SK-N-SH (cell line): ENCODE results near the gene RCOR3. TPM values are rescaled to one million over a fixed set of nuclear protein-coding genes. Genes with fewer than 3 reads are reported as not detected.
A peak's percentile ranks its signal among the peaks of the same experiment; 100 is the strongest.

Experiments used
- CTCF ChIA-PET: fragments of 300-600, 350-600 bp; formaldehyde crosslinking; extraction: SDS; loops from one replicate; lab custom pipeline; 2021; lab: Yijun Ruan, JAX
- POLR2A ChIA-PET: fragments of 350-600 bp; sonication (Branson Sonifier 250); formaldehyde crosslinking; extraction: SDS; loops from one replicate; lab custom pipeline; 2020; ENCODE audit warnings: antibody characterized with exemption, inconsistent platforms; lab: Yijun Ruan, JAX
- DNase-seq: peaks from one replicate; pipeline ENCODE4 v3.0.0; 2012
- H2AFZ ChIP-seq: fragments of 200-600 bp; sonication (generic); 2 replicates; pipeline ENCODE4 v1.8.1; 2016; ENCODE audit warnings: antibody characterized with exemption, mild to moderate bottlenecking, low read depth
- H3F3A ChIP-seq: fragments of 200-600 bp; sonication (generic); replicated peaks from 2 replicates; pipeline ENCODE3; 2016; ENCODE audit warnings: antibody characterized with exemption, mild to moderate bottlenecking; ENCODE audit not compliant: insufficient read depth
- H3K27ac ChIP-seq, 2 experiments: fragments of 200-500 bp in 1 of 2; fragments of 200-600 bp in 1 of 2; sonication (Bioruptor generic) in 1 of 2; sonication (generic), shearing (Covaris generic) in 1 of 2; 2 replicates each; pipeline versions ENCODE4 v1.5.1 to v1.6.1; 2014 to 2016; ENCODE audit warnings: low read depth in 2 of 2, inconsistent platforms in 1 of 2, low read length in 1 of 2, mild to moderate bottlenecking in 1 of 2, mixed read lengths in 1 of 2
- H3K27me3 ChIP-seq: fragments of 200-600 bp; sonication (generic), shearing (Covaris generic); 2 replicates; pipeline ENCODE4 v1.6.1; 2016; ENCODE audit warnings: mixed run types; ENCODE audit not compliant: insufficient read depth
- H3K36me3 ChIP-seq, 2 experiments: fragments of 200-500 bp in 1 of 2; fragments of 200-600 bp in 1 of 2; sonication (Bioruptor generic) in 1 of 2; sonication (generic) in 1 of 2; replicated peaks in 1 of 2; 2 replicates each; pipeline versions ENCODE3 to v1.5.1; 2014 to 2016; ENCODE audit warnings: low read length in 1 of 2, mild to moderate bottlenecking in 1 of 2; ENCODE audit not compliant: insufficient read depth in 2 of 2, control insufficient read depth in 1 of 2
- H3K4me1 ChIP-seq, 2 experiments: fragments of 200-500 bp in 1 of 2; fragments of 200-600 bp in 1 of 2; sonication (Bioruptor generic) in 1 of 2; sonication (generic), shearing (Covaris generic) in 1 of 2; 2 replicates each; pipeline versions ENCODE4 v1.5.1 to v1.6.1; 2014 to 2016; ENCODE audit warnings: low read depth in 1 of 2, low read length in 1 of 2, mixed run types in 1 of 2; ENCODE audit not compliant: insufficient read depth in 2 of 2, control insufficient read depth in 1 of 2
- H3K4me2 ChIP-seq: fragments of 200-600 bp; sonication (generic), shearing (Covaris generic); 2 replicates; pipeline ENCODE4 v1.6.1; 2017; ENCODE audit warnings: mixed run types
- H3K4me3 ChIP-seq, 2 experiments: fragments of 200-500 bp in 1 of 2; fragments of 200-600 bp in 1 of 2; sonication (Bioruptor generic) in 1 of 2; sonication (generic), shearing (Covaris generic) in 1 of 2; 2 replicates each; pipeline versions ENCODE4 v1.5.1 to v1.8.1; 2014 to 2016; ENCODE audit warnings: low read depth in 2 of 2, inconsistent platforms in 1 of 2, low read length in 1 of 2, mild to moderate bottlenecking in 1 of 2, mixed read lengths in 1 of 2, moderate library complexity in 1 of 2
- H3K79me2 ChIP-seq: fragments of 200-600 bp; sonication (generic); 2 replicates; pipeline ENCODE4 v1.8.1; 2017; ENCODE audit warnings: mild to moderate bottlenecking; ENCODE audit not compliant: insufficient read depth
- H3K9ac ChIP-seq: fragments of 200-600 bp; sonication (generic); 2 replicates; pipeline ENCODE4 v1.6.1; 2017; ENCODE audit warnings: mixed run types
- H3K9me2 ChIP-seq: fragments of 200-600 bp; sonication (generic); 2 replicates; pipeline ENCODE4 v1.6.1; 2017; ENCODE audit warnings: mixed run types
- H3K9me3 ChIP-seq: fragments of 200-600 bp; sonication (generic); 2 replicates; pipeline ENCODE4 v1.6.1; 2017; ENCODE audit warnings: mixed run types, mild to moderate bottlenecking, moderate library complexity
- H4K20me1 ChIP-seq: fragments of 200-600 bp; sonication (generic); 2 replicates; pipeline ENCODE4 v1.6.1; 2017; ENCODE audit warnings: mild to moderate bottlenecking, mixed run types; ENCODE audit not compliant: insufficient read depth
- CHD2 ChIP-seq: fragments of 150-350 bp; IDR thresholded peaks from 2 replicates; pipeline ENCODE4 v1.6.1; 2018; ENCODE audit warnings: low read length; ENCODE audit not compliant: partially characterized antibody
- EZH2phosphoT487 ChIP-seq: fragments of 200-600 bp; sonication (generic); IDR thresholded peaks from 2 replicates; pipeline ENCODE4 v1.6.1; 2017; ENCODE audit warnings: low read depth, mixed run types, mild to moderate bottlenecking, antibody characterized with exemption, moderate library complexity, borderline replicate concordance
- MEF2A ChIP-seq: IDR thresholded peaks from 2 replicates; pipeline ENCODE4 v1.4.0; 2012; ENCODE audit warnings: low read depth, borderline replicate concordance
- MXI1 ChIP-seq: IDR thresholded peaks from 2 replicates; pipeline ENCODE4 v1.6.1; 2012; ENCODE audit warnings: mild to moderate bottlenecking, low read depth, low read length, improper control_type of control experiment
- NFIC ChIP-seq: IDR thresholded peaks from 2 replicates; pipeline ENCODE4 v1.4.0; 2012; ENCODE audit warnings: borderline replicate concordance
- NRF1 ChIP-seq: IDR thresholded peaks from 2 replicates; pipeline ENCODE4 v1.6.1; 2012; ENCODE audit warnings: low read depth, mild to moderate bottlenecking, low read length
- POLR2AphosphoS5 ChIP-seq: IDR thresholded peaks from 2 replicates; pipeline ENCODE4 v1.6.1; 2012; ENCODE audit warnings: low read depth, low read length
- RAD21 ChIP-seq: IDR thresholded peaks from 2 replicates; pipeline ENCODE4 v1.6.1; 2012; ENCODE audit warnings: mild to moderate bottlenecking, low read length
- RFX5 ChIP-seq: IDR thresholded peaks from 2 replicates; pipeline ENCODE4 v1.6.1; 2012; ENCODE audit warnings: mild to moderate bottlenecking, improper control_type of control experiment, low read length
- SMC3 ChIP-seq: IDR thresholded peaks from 2 replicates; pipeline ENCODE4 v1.6.1; 2012; ENCODE audit warnings: low read depth, low read length, improper control_type of control experiment
- TAF1 ChIP-seq: IDR thresholded peaks from 2 replicates; pipeline ENCODE4 v1.6.1; 2012; ENCODE audit warnings: low read depth, mild to moderate bottlenecking, low read length, moderate library complexity, borderline replicate concordance
- WGBS: methylation state at CpG from one replicate; pipeline ENCODE4 v1.1.6; 2017; ENCODE audit warnings: low lambda C conversion rate; 5-methylcytosine and 5-hydroxymethylcytosine counted together
- polyA plus RNA-seq, 3 experiments: library from polyadenylated mRNA; depleted of rRNA; stranded (reverse); fragments of >200 nt; gene quantifications; 2 replicates each; pipeline ENCODE4 v1.2.3, GENCODE V29; 2012
- TF ChIP-seq, protein P1 (sequence below): fragments of 150-350 bp; IDR thresholded peaks from 2 replicates; pipeline ENCODE4 v1.6.1; 2016; ENCODE audit warnings: mild to moderate bottlenecking, low read depth, low read length
- TF ChIP-seq, protein P2 (sequence below): IDR thresholded peaks from 2 replicates; pipeline ENCODE4 v1.4.0; 2012; ENCODE audit warnings: low read depth
- TF ChIP-seq, protein P3 (sequence below): IDR thresholded peaks from 2 replicates; pipeline ENCODE4 v1.4.0; 2012; ENCODE audit warnings: low read depth, borderline replicate concordance

RCOR3 gene
- polyA plus RNA-seq, 1 of the 3 experiments (the other 2 are of a cell fraction) = 18.7 TPM

DNA sequence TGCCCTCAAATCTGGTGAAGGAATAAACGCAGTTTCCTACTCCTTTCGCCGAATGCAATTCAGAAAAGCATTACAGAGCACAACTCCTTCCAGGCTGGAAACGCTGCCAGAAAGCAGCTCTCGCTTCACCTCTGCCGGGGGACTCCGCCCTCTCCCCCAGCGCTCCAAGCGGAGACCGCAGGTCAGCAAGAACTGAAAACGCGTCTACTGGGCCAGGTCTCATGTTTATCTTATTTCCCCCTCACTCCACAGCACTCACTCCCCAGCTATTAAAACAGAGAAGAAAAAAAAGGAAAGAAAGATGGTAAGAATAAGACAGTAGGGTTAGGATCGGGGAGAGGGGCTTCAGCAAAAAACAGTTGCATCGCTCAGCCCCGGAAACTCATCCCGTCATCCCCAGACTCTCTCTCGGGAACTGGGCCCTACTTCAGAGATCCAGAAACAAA lies 833 bp upstream of the RCOR3 start:
- no peaks in the 10 kb centered on the region for H3K9me3 ChIP-seq
- POLR2A ChIA-PET = interaction anchor here (0.6 to 1.0 kb wide), 2 partner anchors 9 to 112 kb away, joined by 3 to 4 read pairs; no protein-coding TSS in a partner anchor
- H3K27ac ChIP-seq = peak overlapping the region; percentile 96 to 100
- H3K4me1 ChIP-seq = peaks cover 8 to 14% of the 10 kb centered on the region in 2 experiments; a peak in 3 of 4 replicates
- peak overlapping the region; percentile 64 for H2AFZ ChIP-seq
- TF ChIP-seq NFIC = peak; percentile 27; the same call in 1 of the 2 replicates
- TF ChIP-seq TAF1 = peak; percentile 59; the same call in 1 of the 2 replicates
- TF ChIP-seq RAD21 = peak; percentile 21; the same call in 1 of the 2 replicates
- TF ChIP-seq, protein P1, sequence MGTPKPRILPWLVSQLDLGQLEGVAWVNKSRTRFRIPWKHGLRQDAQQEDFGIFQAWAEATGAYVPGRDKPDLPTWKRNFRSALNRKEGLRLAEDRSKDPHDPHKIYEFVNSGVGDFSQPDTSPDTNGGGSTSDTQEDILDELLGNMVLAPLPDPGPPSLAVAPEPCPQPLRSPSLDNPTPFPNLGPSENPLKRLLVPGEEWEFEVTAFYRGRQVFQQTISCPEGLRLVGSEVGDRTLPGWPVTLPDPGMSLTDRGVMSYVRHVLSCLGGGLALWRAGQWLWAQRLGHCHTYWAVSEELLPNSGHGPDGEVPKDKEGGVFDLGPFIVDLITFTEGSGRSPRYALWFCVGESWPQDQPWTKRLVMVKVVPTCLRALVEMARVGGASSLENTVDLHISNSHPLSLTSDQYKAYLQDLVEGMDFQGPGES = no peak
- TF ChIP-seq POLR2AphosphoS5 = 0 out of 2 replicates have a peak, but pooled peaks have one; percentile 27
- no peak for TF ChIP-seq MEF2A
- TF ChIP-seq CHD2 = peak; percentile 39
- TF ChIP-seq, protein P2, sequence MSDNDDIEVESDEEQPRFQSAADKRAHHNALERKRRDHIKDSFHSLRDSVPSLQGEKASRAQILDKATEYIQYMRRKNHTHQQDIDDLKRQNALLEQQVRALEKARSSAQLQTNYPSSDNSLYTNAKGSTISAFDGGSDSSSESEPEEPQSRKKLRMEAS = 0 out of 2 replicates have a peak, but pooled peaks have one; percentile 26
- WGBS = under 1% methylated on average over 17 of the region's 17 CpGs
- peak; percentile 73 for DNase-seq
- H3K4me3 ChIP-seq = peak overlapping the region; percentile 70 to 72
- H3K4me2 ChIP-seq = peak overlapping the region; percentile 88
- H4K20me1 ChIP-seq = no peaks in the 10 kb centered on the region
- H3K36me3 ChIP-seq = peaks cover 6 to 7% of the 10 kb centered on the region in 2 experiments
- no peaks in the 10 kb centered on the region for H3K9me2 ChIP-seq
- CTCF ChIA-PET = interaction anchor here (0.6 to 1.9 kb wide), 12 partner anchors 9 to 1132 kb away, joined by 3 to 8 read pairs (median 4); no protein-coding TSS in a partner anchor
- peaks cover 40% of the 10 kb centered on the region for H3K79me2 ChIP-seq
- no peaks in the 10 kb centered on the region for H3K27me3 ChIP-seq
- H3F3A ChIP-seq = peaks cover 30% of the 10 kb centered on the region
- H3K9ac ChIP-seq = peak overlapping the region; percentile 97

DNA sequence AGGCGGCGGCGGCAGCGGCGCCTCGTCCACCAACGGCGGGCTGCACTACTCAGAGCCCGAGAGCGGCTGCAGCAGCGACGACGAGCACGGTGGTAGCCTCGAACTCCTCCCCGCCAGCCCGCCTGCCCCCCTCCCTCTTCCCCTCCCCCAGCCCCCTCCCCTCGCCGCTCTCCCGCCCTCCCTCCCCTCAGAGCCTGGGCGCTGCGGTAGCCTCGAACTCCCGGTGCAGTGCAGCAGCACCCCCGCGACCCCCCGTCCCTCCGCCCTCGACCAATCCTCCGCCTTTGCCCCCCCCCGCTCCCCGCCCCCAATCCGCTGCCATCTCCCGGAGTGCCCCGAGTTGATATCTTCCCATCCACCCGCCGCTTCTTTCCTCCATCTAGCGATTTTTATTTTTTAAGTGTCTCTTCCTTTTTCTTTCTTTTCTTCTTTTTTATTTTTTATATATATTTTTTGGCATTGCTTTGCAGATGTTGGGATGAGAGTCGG lies 516 bp downstream of the RCOR3 start:
- WGBS = under 1% methylated on average over 36 of the region's 39 CpGs
- no peaks in the 10 kb centered on the region for H4K20me1 ChIP-seq
- CTCF ChIA-PET = interaction anchor here (0.7 to 0.9 kb wide), 3 partner anchors 64 to 1783 kb away, joined by 3 to 4 read pairs (median 3); no protein-coding TSS in a partner anchor
- peaks cover 54% of the 10 kb centered on the region for H3K79me2 ChIP-seq
- no peaks in the 10 kb centered on the region for H3K27me3 ChIP-seq
- peaks cover 8 to 14% of the 10 kb centered on the region in 2 experiments; a peak in 3 of 4 replicates for H3K4me1 ChIP-seq
- POLR2A ChIA-PET = no interaction called here
- H3F3A ChIP-seq = peaks cover 30% of the 10 kb centered on the region
- H2AFZ ChIP-seq = peak overlapping the region; percentile 98
- peak overlapping the region; percentile 79 for H3K4me2 ChIP-seq
- peaks cover 12 to 18% of the 10 kb centered on the region in 2 experiments for H3K36me3 ChIP-seq
- H3K4me3 ChIP-seq = peak overlapping the region; percentile 79 to 97
- H3K9ac ChIP-seq = peak overlapping the region; percentile 98
- H3K9me3 ChIP-seq = no peaks in the 10 kb centered on the region
- peak overlapping the region; percentile 96 to 99 for H3K27ac ChIP-seq
- peak; percentile 90 for DNase-seq
- no peaks in the 10 kb centered on the region for H3K9me2 ChIP-seq
- TF ChIP-seq SMC3 (no peak), POLR2AphosphoS5 (0 out of 2 replicates have a peak, but pooled peaks have one; percentile 25), NRF1 (no peak), MXI1 (no peak), TAF1 (no peak), EZH2phosphoT487 (no peak), RFX5 (no peak)
- TF ChIP-seq, protein P3, sequence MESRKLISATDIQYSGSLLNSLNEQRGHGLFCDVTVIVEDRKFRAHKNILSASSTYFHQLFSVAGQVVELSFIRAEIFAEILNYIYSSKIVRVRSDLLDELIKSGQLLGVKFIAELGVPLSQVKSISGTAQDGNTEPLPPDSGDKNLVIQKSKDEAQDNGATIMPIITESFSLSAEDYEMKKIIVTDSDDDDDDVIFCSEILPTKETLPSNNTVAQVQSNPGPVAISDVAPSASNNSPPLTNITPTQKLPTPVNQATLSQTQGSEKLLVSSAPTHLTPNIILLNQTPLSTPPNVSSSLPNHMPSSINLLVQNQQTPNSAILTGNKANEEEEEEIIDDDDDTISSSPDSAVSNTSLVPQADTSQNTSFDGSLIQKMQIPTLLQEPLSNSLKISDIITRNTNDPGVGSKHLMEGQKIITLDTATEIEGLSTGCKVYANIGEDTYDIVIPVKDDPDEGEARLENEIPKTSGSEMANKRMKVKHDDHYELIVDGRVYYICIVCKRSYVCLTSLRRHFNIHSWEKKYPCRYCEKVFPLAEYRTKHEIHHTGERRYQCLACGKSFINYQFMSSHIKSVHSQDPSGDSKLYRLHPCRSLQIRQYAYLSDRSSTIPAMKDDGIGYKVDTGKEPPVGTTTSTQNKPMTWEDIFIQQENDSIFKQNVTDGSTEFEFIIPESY = no peak
